NCI-H146 treated with DMSO at 0.1 percent for 48 hours (cell line): ENCODE results near the gene PIP5K1B.

ENCODE experiments used
- DNase-seq: peaks from one replicate; lab custom pipeline; 2025; ENCODE audit not compliant: unreplicated experiment; lab: John Stamatoyannopoulos, UW

The PIP5K1B gene

DNA sequence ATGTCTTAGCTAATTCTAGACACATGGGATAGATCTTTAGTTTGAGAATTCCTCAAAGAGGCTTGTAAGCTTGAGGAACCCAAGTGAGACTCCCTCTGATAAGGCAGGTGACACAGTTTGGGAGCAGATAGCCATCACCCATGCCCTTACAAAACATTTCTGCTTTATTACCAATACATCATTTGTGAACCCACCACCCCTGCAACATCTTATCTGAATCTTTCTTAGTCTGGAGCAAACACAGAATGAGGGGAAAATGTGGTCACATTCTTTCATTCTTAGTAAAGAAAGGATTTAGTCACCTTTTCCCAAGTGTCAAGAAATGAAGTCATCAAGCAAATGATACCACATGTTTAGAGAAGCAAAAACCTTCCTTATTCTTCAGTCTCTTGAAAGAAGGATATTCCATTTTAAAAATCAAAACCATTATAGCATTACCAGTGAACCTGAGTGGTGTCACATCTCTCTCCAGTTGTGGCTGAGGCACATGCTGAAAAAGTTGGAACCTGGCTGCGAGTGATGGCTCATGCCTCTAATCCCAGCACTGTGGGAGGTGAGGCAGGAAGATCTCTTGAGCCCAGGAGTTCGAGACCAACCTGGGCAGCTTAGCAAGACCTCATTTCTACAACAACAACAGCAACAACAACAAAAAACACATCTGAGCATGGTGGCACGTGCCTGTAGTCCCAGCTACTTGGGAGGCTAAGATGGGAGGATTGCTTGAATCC lies 243.0 kb downstream of the PIP5K1B start:
- no peak for DNase-seq

DNA sequence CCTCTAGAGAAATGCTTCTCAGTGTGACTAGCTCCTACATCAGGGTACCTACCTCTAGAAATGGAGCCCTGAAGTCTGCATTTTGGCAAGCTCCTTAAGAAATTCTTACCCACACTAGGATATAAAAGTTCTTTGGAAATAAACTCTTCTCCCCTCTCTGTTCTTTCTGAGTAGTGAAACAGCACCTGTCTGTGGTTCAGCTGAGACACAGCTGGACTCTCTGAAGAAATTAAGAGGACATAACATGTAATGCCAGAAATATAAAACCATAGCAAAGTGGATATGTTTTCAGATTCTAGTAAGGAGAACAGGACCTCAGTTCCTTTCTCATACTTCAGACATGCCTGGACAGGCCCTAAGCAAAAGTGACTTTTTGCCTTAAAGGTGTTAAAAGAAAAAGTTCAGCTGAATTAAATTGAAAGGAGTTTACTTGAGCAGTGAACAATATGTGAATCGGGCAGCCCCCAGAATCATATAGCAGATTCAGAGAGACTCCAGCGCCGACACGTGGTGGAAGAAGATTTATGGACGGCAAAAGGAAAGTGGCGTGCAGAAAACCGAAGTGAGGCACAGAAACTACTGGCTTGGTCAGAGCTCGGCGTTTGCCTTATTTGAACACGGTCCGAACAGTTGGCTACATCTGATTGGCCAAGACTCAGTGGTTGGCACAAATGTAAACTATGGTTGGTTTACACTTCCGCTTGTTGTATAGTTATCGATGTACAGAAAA lies 244.4 kb downstream of the PIP5K1B start:
- no peak for DNase-seq

DNA sequence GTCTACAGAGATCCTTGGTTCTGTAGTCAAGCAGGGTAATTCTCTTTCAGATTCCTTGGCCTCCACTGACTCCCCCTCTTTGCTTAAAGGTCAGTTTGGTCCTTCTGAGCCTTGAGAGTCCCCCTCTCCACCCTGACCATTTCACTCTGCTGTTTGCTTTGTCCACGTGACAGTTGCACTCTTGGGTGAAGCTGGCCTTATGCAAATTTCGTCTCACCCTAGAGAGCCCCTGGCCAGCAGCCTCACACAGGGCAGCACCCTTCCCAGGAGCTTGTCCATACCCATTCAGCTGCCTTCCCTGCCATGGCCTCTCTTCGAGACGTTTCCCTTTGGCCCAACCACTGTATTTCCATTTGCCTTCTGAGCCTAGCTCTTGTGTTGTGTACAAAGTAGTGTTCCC lies 245.1 kb downstream of the PIP5K1B start:
- DNase-seq, result no peak

DNA sequence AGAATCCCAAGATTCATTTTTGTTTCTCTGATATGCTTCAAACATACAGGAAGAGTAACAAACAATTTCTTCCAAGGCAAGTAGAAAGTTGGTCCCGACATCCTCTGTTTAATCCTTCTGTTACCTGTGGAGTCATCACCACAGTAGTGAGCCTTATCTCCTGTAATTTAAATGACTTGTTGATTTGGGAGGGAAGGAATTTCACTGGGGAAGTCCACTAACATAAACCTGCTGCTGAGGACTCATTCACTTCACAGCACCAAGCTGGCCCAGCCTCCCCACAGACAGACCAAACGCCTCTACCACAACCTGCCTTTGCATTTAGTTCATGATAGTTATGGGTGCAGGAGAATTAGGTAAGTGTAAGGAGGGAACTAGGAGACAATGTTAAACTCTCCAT lies 245.6 kb downstream of the PIP5K1B start:
- no peak for DNase-seq

DNA sequence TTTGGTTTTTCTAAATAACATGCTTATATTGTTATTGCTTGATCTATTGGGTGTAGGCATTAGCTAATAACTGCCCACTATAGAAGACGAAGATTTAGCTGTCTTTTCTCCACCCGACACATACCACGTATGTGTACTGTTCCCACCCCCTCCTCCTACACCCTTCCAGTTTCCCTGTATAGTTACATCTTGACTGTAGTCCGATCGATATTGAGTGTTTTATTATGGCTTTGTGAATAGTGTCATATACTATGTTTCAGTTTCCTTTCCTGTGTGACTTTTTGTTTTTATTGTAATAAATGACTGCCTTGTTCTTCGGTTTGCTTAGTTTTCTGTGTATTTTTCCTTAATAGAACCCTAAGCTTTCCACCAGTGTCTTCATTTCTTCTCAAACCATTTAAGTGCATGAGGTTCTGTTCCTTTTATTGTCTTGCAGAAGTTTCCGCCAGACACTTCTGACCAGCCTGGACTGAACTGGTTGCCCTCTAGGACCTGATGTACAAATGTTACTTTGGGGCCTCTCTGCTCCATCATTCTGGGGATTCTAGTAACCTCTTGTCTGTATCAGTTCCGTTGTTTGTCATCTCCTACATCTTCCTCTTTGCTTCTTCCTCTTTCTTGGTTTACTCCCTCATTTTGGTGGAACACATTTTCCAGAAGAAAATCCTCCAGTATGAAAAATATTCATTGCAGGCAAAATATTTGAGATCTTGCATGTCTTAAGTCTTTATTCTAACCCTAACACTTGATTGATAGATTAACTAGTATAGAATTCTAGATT lies 247.0 kb downstream of the PIP5K1B start:
- no peak for DNase-seq

DNA sequence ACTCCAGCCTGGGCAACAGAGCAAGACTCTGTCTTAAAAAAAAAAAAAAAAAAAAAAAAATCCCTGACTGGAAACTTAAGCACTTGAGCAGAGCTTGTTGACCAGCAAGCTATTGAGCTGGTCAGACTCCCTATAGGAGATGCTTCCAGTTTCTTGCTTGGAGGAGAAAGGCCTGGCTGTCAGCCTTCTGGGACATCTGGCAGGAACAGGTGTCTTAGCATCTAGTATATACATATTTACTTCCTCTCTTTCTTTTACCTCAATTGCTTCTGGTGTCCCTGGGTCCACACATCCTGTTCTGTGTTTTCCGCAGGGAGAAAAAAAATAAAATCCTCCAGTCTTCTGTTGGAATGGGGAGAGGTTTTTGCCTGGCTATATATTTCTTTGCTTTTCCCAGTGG lies 248.7 kb downstream of the PIP5K1B start:
- no peak for DNase-seq

DNA sequence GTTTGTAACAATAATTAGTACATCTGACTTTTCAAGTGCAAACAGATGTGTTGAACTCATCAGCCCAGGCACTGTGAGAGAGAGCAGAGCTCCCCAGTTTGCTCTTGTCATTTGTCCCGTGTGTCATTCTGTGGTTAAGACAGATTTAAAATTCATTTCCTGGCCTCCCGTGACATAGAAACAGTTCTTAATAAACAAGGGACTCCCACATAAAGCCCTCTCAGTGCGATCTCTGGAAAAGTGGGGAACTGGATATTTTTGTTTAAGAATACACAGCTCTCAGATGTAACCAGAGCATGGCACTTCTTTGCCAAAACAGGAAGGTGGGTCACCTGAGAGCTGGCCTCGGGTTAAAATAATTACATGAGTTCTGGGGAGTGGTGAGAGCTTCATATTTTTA lies 250.3 kb downstream of the PIP5K1B start:
- no peak for DNase-seq

DNA sequence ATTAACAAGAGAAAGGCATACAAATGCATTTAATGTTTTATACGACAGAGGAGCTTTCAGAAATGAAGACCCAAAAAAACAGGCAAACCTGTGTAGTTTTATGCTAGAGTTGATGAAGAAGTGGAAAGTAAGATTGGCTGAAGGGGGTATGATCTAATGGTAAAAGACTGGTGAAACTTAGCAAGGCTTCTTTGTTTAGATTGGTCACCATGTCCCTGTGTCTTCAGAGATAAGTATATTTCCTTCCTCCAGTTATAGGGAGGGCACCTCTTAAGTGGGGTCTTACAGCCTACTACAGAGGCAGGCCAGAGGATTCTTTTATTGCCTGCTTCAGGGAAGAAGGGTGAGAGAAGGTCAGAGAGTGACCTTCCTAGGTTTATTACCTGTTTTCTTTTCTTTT lies 252.4 kb downstream of the PIP5K1B start:
- no peak for DNase-seq

DNA sequence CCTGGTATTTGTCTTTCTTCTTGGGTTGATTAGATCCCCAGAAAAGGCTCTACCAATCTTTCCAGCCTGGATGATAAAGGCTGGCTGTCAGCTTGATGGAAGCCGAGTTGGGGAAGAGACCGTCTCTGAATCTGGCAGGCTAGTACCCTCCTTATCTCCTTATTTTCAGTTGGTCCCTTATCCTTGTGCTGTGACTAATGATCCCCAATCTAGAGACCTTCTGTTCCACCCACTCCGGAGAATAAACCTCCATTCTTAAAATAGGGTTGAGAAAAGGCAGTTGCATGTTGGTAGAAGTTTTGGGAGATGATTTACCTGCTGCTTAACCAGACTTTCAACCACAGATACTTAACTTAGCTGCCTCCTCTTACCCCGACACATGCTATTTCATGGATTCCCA lies 256.5 kb downstream of the PIP5K1B start:
- no peak for DNase-seq

DNA sequence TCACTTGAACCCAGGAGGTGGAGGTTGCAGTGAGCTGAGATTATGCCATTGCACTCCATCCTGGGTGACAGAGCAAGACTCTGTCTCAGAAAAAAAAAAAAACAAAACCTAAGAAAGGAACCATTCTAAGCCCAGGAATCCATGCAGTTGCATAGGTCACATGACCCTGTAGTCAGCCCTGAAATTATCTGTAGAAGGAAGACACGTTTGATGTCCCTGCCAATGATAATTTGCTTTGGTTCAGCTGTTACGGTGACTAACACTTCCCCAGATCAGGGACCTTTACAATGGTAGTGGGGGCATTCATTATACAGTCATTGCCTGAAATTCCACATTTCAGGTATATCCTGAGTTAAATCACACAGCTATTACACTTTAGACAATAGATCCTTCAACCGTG lies 258.4 kb downstream of the PIP5K1B start:
- no peak for DNase-seq

DNA sequence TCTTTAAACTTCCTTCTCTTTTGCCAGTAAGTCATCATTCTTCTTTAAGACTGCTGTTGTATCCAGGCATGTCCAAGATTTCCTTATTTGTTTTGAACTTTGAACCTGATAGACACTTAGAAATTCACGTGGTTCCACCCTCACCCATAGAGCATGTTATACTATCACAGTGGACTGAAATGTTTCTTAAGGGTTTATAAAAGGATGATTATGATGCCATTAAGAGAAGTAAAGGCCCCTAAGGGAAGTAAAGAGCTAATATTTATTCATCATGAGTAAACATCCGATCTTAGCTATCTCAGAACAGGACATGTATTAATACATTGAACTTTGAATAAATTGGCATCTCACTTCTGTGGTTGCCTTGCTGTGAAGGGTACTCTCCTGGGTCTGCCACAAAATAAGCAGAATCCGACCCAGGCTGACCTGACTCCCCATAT lies 259.1 kb downstream of the PIP5K1B start:
- DNase-seq, result no peak

DNA sequence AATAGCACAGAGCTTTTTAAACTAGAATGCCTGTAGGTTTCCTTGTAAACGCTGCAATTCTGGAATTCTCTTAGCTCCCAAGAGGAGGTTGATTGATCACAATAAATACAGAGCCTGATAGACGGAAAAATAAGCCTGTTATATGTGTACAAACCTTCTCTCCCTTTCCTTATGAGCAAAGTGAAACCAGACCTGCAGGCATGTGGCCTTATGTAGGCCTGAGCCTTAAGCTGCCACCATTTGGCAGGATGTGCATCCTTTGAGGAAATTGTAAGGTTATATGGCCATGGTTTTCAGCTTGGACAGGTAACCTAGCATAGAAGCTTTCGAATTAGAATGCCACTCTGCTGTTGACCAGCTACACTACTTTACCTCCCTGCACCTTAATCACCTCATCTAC lies 259.7 kb downstream of the PIP5K1B start:
- no peak for DNase-seq

DNA sequence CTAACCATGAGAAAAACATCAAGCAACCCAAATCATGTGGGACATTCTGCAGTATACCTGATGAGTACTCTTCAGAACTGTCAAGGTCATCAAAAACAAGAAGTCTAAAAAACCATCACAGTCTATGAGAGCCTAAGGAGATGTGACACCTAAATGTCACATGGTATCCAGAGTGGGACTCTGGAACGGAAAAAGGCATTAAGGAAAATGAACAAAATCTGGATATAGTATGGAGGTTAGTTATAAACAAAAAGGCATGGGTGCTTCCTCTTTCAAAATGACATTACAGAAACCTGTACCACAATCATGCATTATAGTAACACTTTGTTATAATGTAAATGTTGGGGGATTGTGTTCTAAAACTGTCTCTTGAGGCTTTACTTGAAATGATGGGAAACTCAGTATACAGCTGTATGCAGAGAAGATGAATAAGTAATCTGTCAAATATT lies 261.5 kb downstream of the PIP5K1B start:
- no peak for DNase-seq

DNA sequence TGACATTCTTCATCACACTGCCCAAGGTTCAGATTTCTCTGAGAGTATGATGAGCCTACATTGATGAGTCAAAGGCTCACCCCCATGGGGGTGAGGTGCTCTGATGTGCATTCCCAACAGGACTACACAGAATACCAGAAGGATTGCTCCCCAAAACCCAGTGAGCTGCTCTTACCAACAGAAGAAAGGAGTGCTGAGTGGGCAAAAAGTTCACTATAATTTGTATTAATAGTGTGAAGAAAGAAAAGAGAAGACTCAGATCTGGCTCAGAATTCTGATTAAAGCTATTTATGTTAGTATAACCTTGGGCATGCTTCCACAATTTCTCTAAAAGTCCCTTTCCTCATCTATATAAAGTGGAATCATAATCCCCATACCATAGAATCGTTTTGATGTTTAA lies 262.8 kb downstream of the PIP5K1B start:
- DNase-seq, result no peak

DNA sequence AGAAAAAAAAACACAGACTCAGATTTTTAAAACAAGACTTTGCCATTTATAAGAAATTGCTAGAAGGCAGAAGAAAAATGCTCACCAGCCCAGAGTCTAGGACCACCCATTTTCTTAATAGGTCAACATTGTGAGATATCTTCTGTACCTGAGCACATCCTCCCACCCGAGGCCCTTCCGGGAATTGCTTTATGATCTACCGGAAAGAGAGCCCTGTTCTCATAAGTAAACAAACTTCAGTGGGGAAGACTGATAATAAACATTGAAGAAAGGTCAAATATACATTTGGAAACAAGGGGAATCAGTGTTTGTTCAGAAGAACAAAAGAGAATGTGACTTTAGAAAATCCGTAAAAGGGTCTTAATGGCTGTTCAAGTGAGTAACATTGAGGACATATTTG lies 264.5 kb downstream of the PIP5K1B start:
- no peak for DNase-seq

DNA sequence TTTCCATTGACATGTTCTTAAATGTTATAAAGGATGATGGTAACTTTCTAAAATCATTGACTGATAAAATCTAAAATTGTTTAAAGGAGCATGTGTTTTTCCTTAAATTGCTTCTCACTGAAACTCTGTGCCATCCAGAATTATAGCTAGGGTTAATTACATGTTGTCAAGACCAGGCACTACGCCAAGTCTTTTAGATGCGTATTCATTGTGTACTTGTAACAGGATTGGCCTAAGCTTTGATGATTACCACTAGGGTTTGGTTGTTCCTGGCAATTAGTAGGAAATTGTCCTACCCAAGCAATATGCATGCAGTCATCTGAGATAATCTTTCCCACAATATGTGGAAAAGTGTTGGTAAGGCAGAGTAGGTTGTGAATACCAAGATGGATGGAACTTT lies 265.1 kb downstream of the PIP5K1B start:
- peak; percentile 47 for DNase-seq

DNA sequence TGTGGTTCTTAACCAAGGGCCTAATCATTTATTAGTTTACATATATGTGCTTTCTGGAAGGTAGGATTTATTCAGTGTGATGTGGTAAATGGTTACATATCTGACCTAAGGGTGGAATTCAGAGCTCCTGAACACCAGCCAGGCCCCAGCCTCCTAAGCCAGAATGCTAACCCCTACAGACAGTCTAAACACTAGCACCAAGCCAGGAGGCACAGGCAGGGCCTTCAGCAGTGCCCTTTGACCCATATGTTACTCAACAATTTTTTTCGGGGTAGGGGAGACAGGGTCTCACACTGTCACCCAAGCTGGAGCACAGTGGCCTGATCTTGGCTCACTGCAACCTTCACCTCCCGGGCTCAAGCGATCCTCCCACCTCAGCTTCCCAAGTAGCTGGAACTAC lies 268.6 kb downstream of the PIP5K1B start:
- DNase-seq, result no peak

DNA sequence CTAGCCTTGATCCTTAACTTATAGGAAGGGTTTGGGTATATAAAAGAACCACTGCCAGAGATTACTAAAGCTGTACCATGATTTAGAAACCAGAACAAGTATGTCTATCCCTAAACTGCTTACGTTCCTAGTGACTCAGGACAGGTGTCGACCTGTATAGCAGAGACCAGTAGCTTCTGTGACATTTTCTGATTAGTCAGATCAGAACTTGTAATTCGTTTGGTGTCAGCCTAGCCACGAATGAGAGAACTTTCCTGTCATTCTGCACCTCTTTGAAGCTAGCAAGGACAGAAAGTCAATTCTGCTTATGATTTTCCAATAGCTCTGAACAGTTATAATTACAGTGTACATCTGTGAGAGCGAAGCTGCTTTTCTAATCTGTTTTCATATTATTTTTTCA lies 269.4 kb downstream of the PIP5K1B start:
- no peak for DNase-seq

DNA sequence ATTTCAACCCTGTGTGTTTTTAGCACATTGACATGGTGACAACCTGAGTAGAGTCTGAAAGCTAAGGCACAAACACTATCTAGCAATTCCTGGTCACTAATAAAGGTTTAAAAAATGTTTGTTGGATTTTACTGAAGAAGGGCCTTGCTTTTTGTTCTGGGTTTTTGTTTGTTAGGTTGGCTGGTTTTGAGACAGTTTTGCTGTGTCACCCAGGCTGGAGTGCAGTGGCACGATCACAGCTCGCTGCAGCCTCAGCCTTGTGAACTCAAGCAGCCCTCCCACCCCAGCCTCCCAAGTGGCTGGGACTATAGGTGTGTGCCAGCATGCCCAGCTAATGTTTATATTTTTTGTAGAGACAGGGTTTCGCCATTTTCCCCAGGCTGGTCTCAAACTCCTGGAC lies 269.9 kb downstream of the PIP5K1B start:
- no peak for DNase-seq

DNA sequence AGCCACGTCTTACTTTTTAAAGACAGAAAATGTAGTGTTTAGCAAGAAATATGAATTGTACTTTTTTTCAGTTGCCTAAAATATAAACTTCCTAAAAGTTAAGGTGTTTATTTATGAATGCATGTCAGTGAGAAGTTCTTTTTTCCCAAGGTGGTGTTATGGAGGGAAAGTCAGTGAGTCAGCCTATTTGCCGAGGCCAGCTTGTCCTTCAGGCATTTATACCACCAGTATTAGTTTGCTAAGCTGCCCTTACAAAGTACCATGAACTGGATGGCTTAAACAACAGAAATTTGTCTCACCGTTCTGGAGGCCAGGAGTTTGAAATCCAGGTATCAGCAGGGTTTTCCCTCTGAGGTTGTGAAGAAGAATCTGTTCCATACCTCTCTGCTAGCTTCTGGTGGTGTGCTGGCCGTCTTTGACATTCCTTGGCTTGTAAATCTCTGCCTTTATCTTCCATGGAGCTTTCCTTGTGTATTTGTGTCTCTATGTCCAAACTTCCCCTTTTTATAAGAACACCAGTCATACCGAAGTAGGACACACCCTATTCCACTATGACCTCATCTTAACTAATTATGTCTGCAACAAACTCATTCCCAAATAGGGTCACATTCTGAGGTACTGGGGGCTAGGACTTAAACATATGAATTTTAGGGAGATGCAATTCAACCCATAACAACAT lies 270.5 kb downstream of the PIP5K1B start:
- DNase-seq, result no peak

DNA sequence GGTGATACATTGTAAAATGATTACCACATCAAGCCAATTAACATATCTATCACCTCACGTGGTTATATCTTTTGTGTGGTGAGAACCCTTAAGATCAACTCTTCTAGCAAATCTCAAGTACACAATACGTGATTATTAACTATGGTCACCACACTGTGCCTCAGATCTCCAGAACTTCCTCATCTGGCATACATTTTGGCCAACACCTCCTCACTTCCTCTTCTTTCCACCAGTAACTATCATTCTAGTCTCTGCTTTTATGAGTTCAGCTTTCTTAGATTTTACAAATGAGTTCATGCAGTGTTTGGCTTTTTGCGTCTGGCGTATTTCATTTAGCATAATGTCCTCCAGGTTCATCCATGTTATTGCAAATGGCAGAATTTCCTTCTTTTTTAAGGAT lies 273.0 kb downstream of the PIP5K1B start:
- no peak for DNase-seq
